Transverse colon (tissue), 3 donors: ENCODE results near the gene RACK1.

ENCODE experiments used
- EP300 ChIP-seq: sonication (generic); formaldehyde crosslinking; IDR thresholded peaks from one replicate; pipeline ENCODE4 v1.6.1; 2017; ENCODE audit warnings: antibody characterized with exemption, low read depth
- POLR2A ChIP-seq: fragments of 450-650 bp; IDR thresholded peaks from one replicate; pipeline ENCODE4 v1.6.1; 2016; ENCODE audit warnings: antibody characterized with exemption, mild to moderate bottlenecking, moderate library complexity
- TF ChIP-seq, protein P1 (sequence below), 5 experiments: fragments of 200-600 bp in 3 of 5; fragments of 450-650 bp in 2 of 5; sonication (generic) in 3 of 5; IDR thresholded peaks; 1 replicate in 2 of 5; 2 replicates in 3 of 5; pipeline ENCODE4 v1.5.1; 2016 to 2017; ENCODE audit warnings: antibody characterized with exemption in 5 of 5, inconsistent platforms in 3 of 5, mild to moderate bottlenecking in 2 of 5, moderate library complexity in 1 of 5

DNA sequence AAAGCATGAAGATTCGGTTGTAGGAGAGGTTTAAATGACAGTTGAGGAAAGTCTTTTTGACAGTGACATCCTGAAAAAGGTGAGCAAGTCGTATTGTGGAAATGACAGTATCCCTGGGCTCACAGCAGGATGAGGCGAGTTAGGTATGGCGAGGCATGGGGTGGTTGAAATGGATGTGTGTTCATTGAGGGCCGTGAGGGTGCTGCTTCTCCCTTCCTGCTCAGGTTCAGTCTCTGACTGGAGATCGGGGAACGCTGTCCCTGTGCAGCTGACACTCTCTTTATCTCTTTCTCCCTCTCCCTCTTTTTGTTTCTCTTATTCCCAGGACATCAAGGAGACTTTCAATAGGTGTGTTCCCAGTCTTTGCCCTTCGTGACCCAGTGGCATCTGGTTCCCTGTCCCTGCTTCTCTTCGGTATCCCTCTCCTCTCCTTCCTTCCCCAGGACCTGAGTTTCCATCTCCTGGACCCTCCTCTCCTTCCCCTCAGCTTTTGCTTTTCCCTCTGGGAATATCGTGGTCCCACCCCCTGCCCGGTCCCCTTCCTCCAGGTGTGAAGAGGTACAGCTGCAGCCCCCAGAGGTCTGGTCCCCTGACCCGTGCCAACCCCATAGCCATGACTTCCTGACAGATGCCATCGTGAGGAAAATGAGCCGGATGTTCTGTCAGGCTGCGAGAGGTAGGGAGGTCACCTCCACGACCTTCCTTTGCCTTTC is 10.5 kb downstream of the RACK1 start:
- TF ChIP-seq, protein P1, sequence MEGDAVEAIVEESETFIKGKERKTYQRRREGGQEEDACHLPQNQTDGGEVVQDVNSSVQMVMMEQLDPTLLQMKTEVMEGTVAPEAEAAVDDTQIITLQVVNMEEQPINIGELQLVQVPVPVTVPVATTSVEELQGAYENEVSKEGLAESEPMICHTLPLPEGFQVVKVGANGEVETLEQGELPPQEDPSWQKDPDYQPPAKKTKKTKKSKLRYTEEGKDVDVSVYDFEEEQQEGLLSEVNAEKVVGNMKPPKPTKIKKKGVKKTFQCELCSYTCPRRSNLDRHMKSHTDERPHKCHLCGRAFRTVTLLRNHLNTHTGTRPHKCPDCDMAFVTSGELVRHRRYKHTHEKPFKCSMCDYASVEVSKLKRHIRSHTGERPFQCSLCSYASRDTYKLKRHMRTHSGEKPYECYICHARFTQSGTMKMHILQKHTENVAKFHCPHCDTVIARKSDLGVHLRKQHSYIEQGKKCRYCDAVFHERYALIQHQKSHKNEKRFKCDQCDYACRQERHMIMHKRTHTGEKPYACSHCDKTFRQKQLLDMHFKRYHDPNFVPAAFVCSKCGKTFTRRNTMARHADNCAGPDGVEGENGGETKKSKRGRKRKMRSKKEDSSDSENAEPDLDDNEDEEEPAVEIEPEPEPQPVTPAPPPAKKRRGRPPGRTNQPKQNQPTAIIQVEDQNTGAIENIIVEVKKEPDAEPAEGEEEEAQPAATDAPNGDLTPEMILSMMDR (IDR thresholded peaks at IDR 0.05) = no peak
- TF ChIP-seq POLR2A = no peak
- no peak for TF ChIP-seq EP300
